NCI-H146 treated with DMSO at 0.1 percent for 48 hours (cell line): Measurements from ENCODE around the gene SNX6.
"Not testable (repeated sequence)": the region's sequence is repeated elsewhere in the genome, so short reads cannot be mapped to it uniquely, and the experiment has no call there.

ENCODE experiments used
- DNase-seq: peaks from one replicate; lab custom pipeline; 2025; ENCODE audit not compliant: unreplicated experiment; lab: John Stamatoyannopoulos, UW

The SNX6 gene

DNA sequence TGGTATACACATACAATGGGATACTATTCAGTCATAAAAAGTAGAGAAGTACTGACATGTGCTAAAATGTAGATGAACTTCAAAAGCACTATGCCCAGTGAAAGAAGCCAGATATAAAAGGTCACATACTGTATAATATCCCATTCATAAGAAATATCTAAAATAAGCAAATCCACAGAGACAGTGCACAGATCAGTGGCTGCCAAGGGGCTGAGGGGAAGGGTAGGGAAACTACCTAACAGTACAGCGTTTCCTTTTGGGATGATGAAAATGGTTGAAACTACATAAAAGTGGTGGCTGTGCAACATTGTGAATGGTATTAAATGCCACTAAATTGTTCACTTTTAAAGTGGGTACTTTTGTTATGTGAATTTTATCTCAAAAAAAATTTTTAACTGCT, 102.4 kb downstream of the SNX6 start:
- DNase-seq = no peak

DNA sequence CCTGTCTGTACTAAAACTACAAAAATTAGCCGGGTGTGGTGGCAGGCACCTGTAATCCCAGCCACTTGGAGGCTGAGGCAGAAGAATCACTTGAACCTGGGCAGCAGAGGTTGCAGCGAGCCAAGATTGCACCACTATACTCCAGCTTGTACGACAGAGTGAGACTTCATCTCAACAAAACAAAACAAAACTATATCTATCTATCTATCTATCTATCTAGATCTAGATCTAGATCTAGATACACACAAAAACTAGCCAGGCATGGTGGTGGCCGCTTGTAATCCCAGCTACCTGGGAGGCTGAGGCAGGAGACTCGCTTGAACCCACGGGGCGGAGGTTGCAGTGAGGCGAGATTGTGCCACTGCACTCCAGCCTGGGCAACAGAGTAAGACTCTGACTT, 105.7 kb downstream of the SNX6 start:
- DNase-seq = not testable (repeated sequence)

DNA sequence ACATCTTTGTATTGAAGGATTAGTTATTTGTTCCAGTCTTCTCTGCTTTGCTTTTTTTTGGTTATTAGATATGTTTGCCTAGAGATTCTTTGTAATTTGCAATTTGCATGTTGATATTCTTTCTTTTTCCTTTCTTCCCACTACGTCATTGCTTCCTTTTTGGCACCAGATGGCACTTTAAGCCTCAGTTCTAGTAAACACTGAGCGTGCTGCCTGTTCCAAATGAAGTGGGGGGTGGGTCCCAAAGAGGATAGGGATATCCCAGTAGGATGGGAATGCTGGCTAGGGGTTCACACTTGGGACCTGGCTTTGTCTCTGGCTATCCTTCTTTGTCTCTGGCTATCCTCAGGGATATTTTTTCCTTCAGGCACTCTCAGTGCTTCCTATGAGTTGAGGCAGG, 107.5 kb downstream of the SNX6 start:
- no peak for DNase-seq

DNA sequence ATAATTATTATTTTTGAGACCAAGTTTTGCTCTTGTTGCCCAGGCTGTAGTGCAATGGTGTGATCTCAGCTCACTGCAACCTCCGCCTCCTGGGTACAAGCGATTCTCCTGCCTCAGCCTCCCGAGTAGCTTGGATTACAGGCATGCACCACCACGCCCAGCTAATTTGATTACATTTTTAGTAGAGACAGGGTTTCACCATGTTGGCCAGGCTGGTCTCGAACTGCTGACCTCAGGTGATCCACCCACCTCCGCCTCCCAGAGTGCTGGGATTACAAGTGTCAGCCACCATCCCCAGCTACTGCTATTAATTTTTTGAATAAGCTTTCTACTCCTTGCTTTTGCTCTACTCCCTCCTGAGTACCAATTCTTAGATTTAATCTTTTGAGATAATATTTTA, 108.9 kb downstream of the SNX6 start:
- not testable (repeated sequence) for DNase-seq

DNA sequence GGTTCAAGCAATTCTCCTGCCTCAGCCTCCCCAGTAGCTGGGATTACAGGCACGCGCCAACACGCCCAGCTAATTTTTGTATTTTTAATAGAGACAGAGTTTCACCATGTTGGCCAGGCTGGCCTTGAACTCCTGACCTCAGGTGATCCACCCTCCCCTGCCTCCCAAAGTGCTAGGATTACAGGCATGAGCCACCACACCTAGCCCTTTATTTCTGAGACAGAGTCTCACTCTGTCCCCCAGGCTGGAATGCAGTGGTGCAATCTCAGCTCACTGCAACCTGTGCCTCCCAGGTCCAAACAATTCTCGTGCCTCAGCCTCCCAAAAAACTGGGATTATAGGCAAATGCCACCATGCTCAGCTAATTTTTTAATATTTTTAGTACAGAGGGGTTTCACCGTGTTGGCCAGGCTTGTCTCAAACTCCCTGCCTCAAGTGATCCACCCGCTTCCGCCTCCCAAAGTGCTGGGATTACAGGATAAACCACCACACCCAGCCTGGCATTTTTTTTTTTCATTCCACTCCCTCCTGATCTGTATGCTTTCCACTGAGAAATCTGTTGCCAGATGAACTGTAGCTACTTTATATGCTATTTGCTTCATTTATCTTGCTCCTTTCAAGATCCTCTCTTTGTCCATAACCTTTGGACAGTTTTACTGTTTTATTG, 109.5 kb downstream of the SNX6 start:
- not testable (repeated sequence) for DNase-seq
